K562 (cell line): ENCODE measurements around the gene ACSL6. TPM values are rescaled to one million over a fixed set of nuclear protein-coding genes. Genes with fewer than 3 reads are reported as not detected.

Source experiments
- ATAC-seq: fragments of 200-7000 bp; cut with Tn5 transposase; 3 replicates; pipeline ENCODE4 v1.9.1; 2020; ENCODE audit warnings: moderate library complexity
- BruUV-seq: library from RNA; stranded (reverse); fragments of 400-500 nt; replicated peaks from 2 replicates; lab custom pipeline; 2021; lab: Mats Ljungman, UMichigan
- CTCF ChIA-PET: fragments of 300-600 bp; formaldehyde crosslinking; extraction: SDS; loops from one replicate; lab custom pipeline; 2021; ENCODE audit warnings: low intra/inter-chr PET ratio; lab: Yijun Ruan, JAX
- POLR2A ChIA-PET: fragments of 300-600, 350-650 bp; sonication (Branson Sonifier 250); formaldehyde crosslinking; extraction: SDS; loops from one replicate; lab custom pipeline; 2021; ENCODE audit warnings: antibody characterized with exemption, inconsistent platforms; lab: Yijun Ruan, JAX
- DNase-seq, 4 experiments: peaks; one replicate each; pipeline versions ENCODE4 v3.0.0 to v3.0.0-alpha.2; 2011 to 2018; ENCODE audit warnings: low spot score in 3 of 4, mixed read lengths in 3 of 4; ENCODE audit errors: extremely low read depth in 1 of 4
- FAIRE-seq: peaks from 2 replicates; lab custom pipeline; 2011; peaks lifted over from hg19 to GRCh38; lab: Jason Lieb, UNC
- H2AFZ ChIP-seq: 2 replicates; pipeline ENCODE4 v1.6.0; 2011; ENCODE audit warnings: low read depth, low read length, control low read depth, inconsistent platforms
- H3K27ac ChIP-seq: fragments of 200-600 bp; 3 replicates; pipeline ENCODE4 v1.8.0; 2011; ENCODE audit warnings: low read depth, mild to moderate bottlenecking, control low read depth, inconsistent platforms, low read length, moderate library complexity, mixed read lengths; ENCODE audit errors: extremely low read depth
- H3K27me3 ChIP-seq, 2 experiments: fragments of 300-600 bp in 1 of 2; 2 replicates in 1 of 2; 3 replicates in 1 of 2; pipeline versions ENCODE4 v1.6.0 to v1.8.0; 2011; ENCODE audit warnings: inconsistent platforms in 2 of 2, low read length in 2 of 2, mild to moderate bottlenecking in 1 of 2, mixed read lengths in 1 of 2, moderate library complexity in 1 of 2; ENCODE audit not compliant: control insufficient read depth in 2 of 2, insufficient read depth in 2 of 2
- H3K36me3 ChIP-seq: fragments of 300-600 bp; 3 replicates; pipeline ENCODE4 v1.8.0; 2011; ENCODE audit warnings: mild to moderate bottlenecking, low read length, inconsistent platforms; ENCODE audit not compliant: control insufficient read depth, insufficient read depth
- H3K4me1 ChIP-seq, 2 experiments: fragments of 200-600 bp in 1 of 2; replicated peaks in 1 of 2; 2 replicates in 1 of 2; 3 replicates in 1 of 2; pipeline versions ENCODE4 v1.5.1 to v1.8.0; 2011; ENCODE audit warnings: inconsistent platforms in 2 of 2, low read length in 2 of 2, mild to moderate bottlenecking in 1 of 2, mixed read lengths in 1 of 2, moderate library complexity in 1 of 2; ENCODE audit not compliant: control insufficient read depth in 2 of 2, insufficient read depth in 2 of 2
- H3K4me2 ChIP-seq: 2 replicates; pipeline ENCODE4 v1.6.1; 2011; ENCODE audit warnings: low read length, control low read depth, inconsistent platforms, mixed read lengths; ENCODE audit not compliant: insufficient read depth
- H3K4me3 ChIP-seq: fragments of 200-600 bp; sonication (generic), shearing (Covaris generic); 2 replicates; pipeline ENCODE4 v1.5.1; 2016; ENCODE audit warnings: control low read depth, inconsistent platforms
- H3K79me2 ChIP-seq: fragments of 200-600 bp; 3 replicates; pipeline ENCODE4 v1.8.0; 2011; ENCODE audit warnings: low read length, inconsistent platforms; ENCODE audit not compliant: control insufficient read depth, insufficient read depth
- H3K9ac ChIP-seq, 2 experiments: 2 replicates each; pipeline versions ENCODE4 v1.6.0 to v1.6.1; 2011; ENCODE audit warnings: low read depth in 2 of 2, low read length in 2 of 2, control low read depth in 1 of 2, inconsistent platforms in 1 of 2, mild to moderate bottlenecking in 1 of 2, mixed read lengths in 1 of 2; ENCODE audit not compliant: insufficient read depth in 1 of 2
- H3K9me1 ChIP-seq: one replicate; pipeline ENCODE4 v1.6.0; 2011; ENCODE audit warnings: inconsistent platforms, mild to moderate bottlenecking, low read length, moderate library complexity; ENCODE audit not compliant: control insufficient read depth, insufficient read depth
- H3K9me3 ChIP-seq: replicated peaks from 2 replicates; pipeline ENCODE4 v1.5.1; 2011; ENCODE audit warnings: low read depth, low read length, inconsistent platforms; ENCODE audit not compliant: control insufficient read depth, insufficient read depth
- H4K20me1 ChIP-seq: replicated peaks from 2 replicates; pipeline ENCODE4 v1.6.1; 2011; ENCODE audit warnings: low read length, inconsistent platforms, mixed read lengths; ENCODE audit not compliant: control insufficient read depth, insufficient read depth
- BRF1 ChIP-seq: IDR thresholded peaks from 3 replicates; pipeline ENCODE4 v1.6.1; 2011; ENCODE audit warnings: borderline replicate concordance, mild to moderate bottlenecking; ENCODE audit not compliant: insufficient read length; ENCODE audit errors: extremely low read depth
- CREM ChIP-seq: IDR thresholded peaks from 2 replicates; pipeline ENCODE4 v1.6.1; 2014; ENCODE audit warnings: antibody characterized with exemption, low read depth
- ELF1 ChIP-seq: fragments of 200-800 bp; sonication (Bioruptor generic); IDR thresholded peaks from 2 replicates; pipeline ENCODE4 v1.6.1; 2016; ENCODE audit warnings: missing genetic modification characterization, missing compliant biosample characterization
- HCFC1 ChIP-seq: IDR thresholded peaks from 2 replicates; pipeline ENCODE4 v1.6.1; 2012; ENCODE audit warnings: low read depth, low read length, improper control_type of control experiment
- HDAC2 ChIP-seq: fragments of 450-650 bp; IDR thresholded peaks from 2 replicates; pipeline ENCODE4 v1.6.1; 2016; ENCODE audit warnings: mild to moderate bottlenecking
- MCM2 ChIP-seq: fragments of 450-650 bp; IDR thresholded peaks from 2 replicates; pipeline ENCODE4 v1.6.1; 2017; ENCODE audit warnings: low read depth, mild to moderate bottlenecking
- TSHZ1 ChIP-seq: fragments of 250-450 bp; sonication (Bioruptor Pico); IDR thresholded peaks from 2 replicates; pipeline ENCODE4 v1.4.0; 2020; ENCODE audit warnings: mild to moderate bottlenecking, moderate library complexity
- ZNF212 ChIP-seq: fragments of 450-650 bp; formaldehyde crosslinking; IDR thresholded peaks from 2 replicates; pipeline ENCODE4 v1.4.0; 2020; ENCODE audit warnings: mild to moderate bottlenecking
- ZNF445 ChIP-seq: fragments of 250-450 bp; sonication (Bioruptor Pico); IDR thresholded peaks from 2 replicates; pipeline ENCODE4 v1.4.0; 2020; ENCODE audit warnings: low read depth, mild to moderate bottlenecking, moderate library complexity
- WGBS: fragments of 100-300 bp; shearing (Covaris generic); methylation state at CpG from one replicate; pipeline ENCODE4 v1.1.6; 2016; ENCODE audit warnings: low coverage, mixed read lengths; ENCODE audit not compliant: insufficient coverage; ENCODE audit errors: missing lambda C conversion rate; 5-methylcytosine and 5-hydroxymethylcytosine counted together
- in situ Hi-C: fragments of 300-500 bp; cut with MboI; formaldehyde crosslinking; loops from 4 replicates; pipeline ENCODE4 v1.15.0; 2018; ENCODE audit warnings: inconsistent platforms, mixed read lengths
- intact Hi-C: fragments of 100-400 bp; cut with micrococcal nuclease; formaldehyde crosslinking; loops from 2 replicates; pipeline ENCODE4 v1.14.2; 2022
- polyA plus RNA-seq, 8 experiments: library from polyadenylated mRNA; depleted of rRNA in 4 of 8; stranded (reverse) in 5 of 8; unstranded in 3 of 8; fragments of >200 nt; fragmentation: Nextera tagmentation in 2 of 8; fragmentation: Illumina TruSeq in 1 of 8; extraction: Ambion mirVana in 2 of 8; extraction: Trizol in 1 of 8; gene quantifications; 2 replicates each; pipeline versions ENCODE4 v1.2.1 to v1.2.3, GENCODE V29; 2011 to 2014; ENCODE audit warnings: inconsistent platforms in 1 of 8, missing spikeins in 1 of 8
- total RNA-seq, 7 experiments: library from RNA; depleted of rRNA in 6 of 7; stranded (reverse); fragments of >200 nt in 6 of 7; fragmentation: Illumina TruSeq in 2 of 7; extraction: Trizol in 2 of 7; gene quantifications; 2 replicates each; pipeline versions ENCODE4 v1.2.1 to v1.2.3, GENCODE V29; 2011 to 2021; ENCODE audit warnings: low replicate concordance in 1 of 7
- TF ChIP-seq, protein P1 (sequence below), 2 experiments: fragments of 450-650 bp in 1 of 2; sonication (generic) in 1 of 2; formaldehyde crosslinking; conservative IDR thresholded peaks; 2 replicates each; pipeline versions ENCODE4 v1.4.0 to v1.8.1; 2020 to 2022; ENCODE audit warnings: mild to moderate bottlenecking in 1 of 2, missing genetic modification reagents in 1 of 2
- TF ChIP-seq, protein P2 (sequence below): sonication (generic); formaldehyde crosslinking; IDR thresholded peaks from 2 replicates; pipeline ENCODE4 v1.8.0; 2023; ENCODE audit warnings: missing genetic modification reagents, mild to moderate bottlenecking, borderline replicate concordance

The ACSL6 gene
- total and polyA plus RNA-seq, 9 of the 15 experiments (the other 6 are each of a cell fraction or from before 2014, with no cell fraction given) = 0.50 to 1.5 (median 0.69) TPM

DNA sequence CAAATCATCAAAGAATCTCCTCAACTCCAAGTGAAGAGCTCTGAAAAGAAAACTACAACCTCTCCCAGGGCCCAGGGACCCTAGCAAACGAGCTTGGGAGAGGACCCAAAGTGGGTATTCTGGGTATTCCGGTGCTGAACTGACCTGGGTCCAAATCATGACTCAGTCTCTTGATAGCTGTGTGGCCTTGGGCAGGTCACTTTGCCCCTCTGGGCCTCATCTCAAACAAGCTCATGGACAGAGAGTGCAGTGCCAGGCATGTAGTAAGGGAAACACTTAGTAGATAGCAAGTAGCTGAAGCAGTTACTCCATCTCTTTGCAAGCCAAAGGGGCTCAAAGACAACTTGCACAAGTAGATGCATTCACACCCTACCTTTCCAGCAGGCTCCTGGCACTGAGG lies 12.4 kb downstream of the ACSL6 start (continued):
- TF ChIP-seq, protein P1, sequence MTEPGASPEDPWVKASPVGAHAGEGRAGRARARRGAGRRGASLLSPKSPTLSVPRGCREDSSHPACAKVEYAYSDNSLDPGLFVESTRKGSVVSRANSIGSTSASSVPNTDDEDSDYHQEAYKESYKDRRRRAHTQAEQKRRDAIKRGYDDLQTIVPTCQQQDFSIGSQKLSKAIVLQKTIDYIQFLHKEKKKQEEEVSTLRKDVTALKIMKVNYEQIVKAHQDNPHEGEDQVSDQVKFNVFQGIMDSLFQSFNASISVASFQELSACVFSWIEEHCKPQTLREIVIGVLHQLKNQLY (CRISPR knock-in tag; conservative IDR thresholded peaks at IDR 0.05) = no peak
- no peak for TF ChIP-seq ZNF212 (CRISPR knock-in tag)
- 0 out of 2 replicates have a peak, but pooled peaks have one; percentile 23 for TF ChIP-seq HDAC2
- no peak for TF ChIP-seq MCM2

- 53% methylated on average over 4 of the region's 4 CpGs for WGBS
- no TSS peak for BruUV-seq
- Histone ChIP-seq H3K27ac (no peak overlapping the region), H3K9me1 (peaks cover 10% of the 10 kb centered on the region), H2AFZ (no peak overlapping the region), H3K9ac (no peak overlapping the region), H3K79me2 (no peaks in the 10 kb centered on the region), H4K20me1 (peaks cover 5% of the 10 kb centered on the region; the same call in 1 of the 2 replicates), H3K4me1 (peaks cover 53 to 60% of the 10 kb centered on the region in 2 experiments), H3K9me3 (no peaks in the 10 kb centered on the region), H3K36me3 (no peaks in the 10 kb centered on the region), H3K27me3 (no peaks in the 10 kb centered on the region), H3K4me3 (no peak overlapping the region), H3K4me2 (no peak overlapping the region)
- ATAC-seq = no peak
- in situ Hi-C loops = no loop called here
- POLR2A ChIA-PET = interaction anchor here (0.7 to 1.3 kb wide), 4 partner anchors 19 to 330 kb away, joined by 3 to 7 read pairs (median 3); no protein-coding TSS in a partner anchor
- intact Hi-C loops = no loop called here
- DNase-seq = no peak
- no peak for FAIRE-seq
- CTCF ChIA-PET = no interaction called here
- TF ChIP-seq CREM (no peak), TSHZ1 (no peak), HCFC1 (no peak), ELF1 (tag) (no peak), BRF1 (no peak), ZNF445 (CRISPR knock-in tag) (no peak)
- TF ChIP-seq, protein P2, sequence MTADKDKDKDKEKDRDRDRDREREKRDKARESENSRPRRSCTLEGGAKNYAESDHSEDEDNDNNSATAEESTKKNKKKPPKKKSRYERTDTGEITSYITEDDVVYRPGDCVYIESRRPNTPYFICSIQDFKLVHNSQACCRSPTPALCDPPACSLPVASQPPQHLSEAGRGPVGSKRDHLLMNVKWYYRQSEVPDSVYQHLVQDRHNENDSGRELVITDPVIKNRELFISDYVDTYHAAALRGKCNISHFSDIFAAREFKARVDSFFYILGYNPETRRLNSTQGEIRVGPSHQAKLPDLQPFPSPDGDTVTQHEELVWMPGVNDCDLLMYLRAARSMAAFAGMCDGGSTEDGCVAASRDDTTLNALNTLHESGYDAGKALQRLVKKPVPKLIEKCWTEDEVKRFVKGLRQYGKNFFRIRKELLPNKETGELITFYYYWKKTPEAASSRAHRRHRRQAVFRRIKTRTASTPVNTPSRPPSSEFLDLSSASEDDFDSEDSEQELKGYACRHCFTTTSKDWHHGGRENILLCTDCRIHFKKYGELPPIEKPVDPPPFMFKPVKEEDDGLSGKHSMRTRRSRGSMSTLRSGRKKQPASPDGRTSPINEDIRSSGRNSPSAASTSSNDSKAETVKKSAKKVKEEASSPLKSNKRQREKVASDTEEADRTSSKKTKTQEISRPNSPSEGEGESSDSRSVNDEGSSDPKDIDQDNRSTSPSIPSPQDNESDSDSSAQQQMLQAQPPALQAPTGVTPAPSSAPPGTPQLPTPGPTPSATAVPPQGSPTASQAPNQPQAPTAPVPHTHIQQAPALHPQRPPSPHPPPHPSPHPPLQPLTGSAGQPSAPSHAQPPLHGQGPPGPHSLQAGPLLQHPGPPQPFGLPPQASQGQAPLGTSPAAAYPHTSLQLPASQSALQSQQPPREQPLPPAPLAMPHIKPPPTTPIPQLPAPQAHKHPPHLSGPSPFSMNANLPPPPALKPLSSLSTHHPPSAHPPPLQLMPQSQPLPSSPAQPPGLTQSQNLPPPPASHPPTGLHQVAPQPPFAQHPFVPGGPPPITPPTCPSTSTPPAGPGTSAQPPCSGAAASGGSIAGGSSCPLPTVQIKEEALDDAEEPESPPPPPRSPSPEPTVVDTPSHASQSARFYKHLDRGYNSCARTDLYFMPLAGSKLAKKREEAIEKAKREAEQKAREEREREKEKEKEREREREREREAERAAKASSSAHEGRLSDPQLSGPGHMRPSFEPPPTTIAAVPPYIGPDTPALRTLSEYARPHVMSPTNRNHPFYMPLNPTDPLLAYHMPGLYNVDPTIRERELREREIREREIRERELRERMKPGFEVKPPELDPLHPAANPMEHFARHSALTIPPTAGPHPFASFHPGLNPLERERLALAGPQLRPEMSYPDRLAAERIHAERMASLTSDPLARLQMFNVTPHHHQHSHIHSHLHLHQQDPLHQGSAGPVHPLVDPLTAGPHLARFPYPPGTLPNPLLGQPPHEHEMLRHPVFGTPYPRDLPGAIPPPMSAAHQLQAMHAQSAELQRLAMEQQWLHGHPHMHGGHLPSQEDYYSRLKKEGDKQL (CRISPR knock-in tag) = no peak
Observed at GRCh38 chr5:131998431-131999040, 12.9 kb downstream of the ACSL6 start.
